ENCODE measurements around the gene CLDN24. TPM values are rescaled to one million over a fixed set of nuclear protein-coding genes. Genes with fewer than 3 reads are reported as not detected.

Gene CLDN24
- polyA plus RNA-seq, 3 donors = not detected

- no peak overlapping the region for H3K27ac ChIP-seq (ENCODE audit: low read depth, low read length)
- 41 to 79% (median 67%) methylated on average over 2 of the region's 2 CpGs for WGBS, 3 donors
Measured at GRCh38 chr4:183299464-183299863, 22.8 kb downstream of the CLDN24 start.

- WGBS, 3 donors = 95 to 99% (median 98%) methylated on average over 3 of the region's 3 CpGs
- no peak overlapping the region for H3K27ac ChIP-seq (ENCODE audit: low read depth, low read length)
Measured at GRCh38 chr4:183297675-183298074, 24.6 kb downstream of the CLDN24 start.

- H3K27ac ChIP-seq (ENCODE audit: low read depth, low read length) = no peak overlapping the region
- WGBS, 3 donors = 85 to 95% (median 93%) methylated on average over 10 of the region's 10 CpGs
Measured at GRCh38 chr4:183295711-183296110, 26.5 kb downstream of the CLDN24 start.

GRCh38 chr4:183291070-183291469, 31.2 kb downstream of the CLDN24 start:
- H3K27ac ChIP-seq (ENCODE audit: low read depth, low read length) = no peak overlapping the region
- WGBS, 3 donors = 89 to 95% (median 89%) methylated on average over 2 of the region's 2 CpGs

GRCh38 chr4:183289688-183290087, 32.5 kb downstream of the CLDN24 start:
- H3K27ac ChIP-seq (ENCODE audit: low read depth, low read length) = no peak overlapping the region
- 94 to 97% (median 95%) methylated on average over 5 of the region's 5 CpGs for WGBS, 3 donors

- WGBS, 3 donors = 88 to 100% (median 89%) methylated on average over 2 of the region's 2 CpGs
- H3K27ac ChIP-seq (ENCODE audit: low read depth, low read length) = no peak overlapping the region
Measured at GRCh38 chr4:183288955-183289354, 33.3 kb downstream of the CLDN24 start.

GRCh38 chr4:183287677-183288076, 34.5 kb downstream of the CLDN24 start:
- WGBS, 3 donors = 84 to 95% (median 94%) methylated on average over 6 of the region's 6 CpGs
- H3K27ac ChIP-seq (ENCODE audit: low read depth, low read length) = no peak overlapping the region

- WGBS, 3 donors = 49 to 85% (median 82%) methylated on average over 2 of the region's 2 CpGs
- no peak overlapping the region for H3K27ac ChIP-seq (ENCODE audit: low read depth, low read length)
Measured at GRCh38 chr4:183287309-183287659, 34.9 kb downstream of the CLDN24 start.

- H3K27ac ChIP-seq (ENCODE audit: low read depth, low read length) = no peak overlapping the region
- 94 to 97% (median 95%) methylated on average over 11 of the region's 11 CpGs for WGBS, 3 donors
Measured at GRCh38 chr4:183286590-183287308, 35.5 kb downstream of the CLDN24 start.

- 93 to 95% (median 95%) methylated on average over 7 of the region's 7 CpGs for WGBS, 3 donors
- no peak overlapping the region for H3K27ac ChIP-seq (ENCODE audit: low read depth, low read length)
Measured at GRCh38 chr4:183285886-183286285, 36.3 kb downstream of the CLDN24 start.

- WGBS, 3 donors = 70 to 87% (median 87%) methylated on average over 4 of the region's 4 CpGs
- no peak overlapping the region for H3K27ac ChIP-seq (ENCODE audit: low read depth, low read length)
Measured at GRCh38 chr4:183284965-183285364, 37.3 kb downstream of the CLDN24 start.

- WGBS, 3 donors = 80 to 94% (median 86%) methylated on average over 12 of the region's 12 CpGs
- H3K27ac ChIP-seq (ENCODE audit: low read depth, low read length) = no peak overlapping the region
Measured at GRCh38 chr4:183284258-183284785, 37.9 kb downstream of the CLDN24 start.

- WGBS, 3 donors = 0 to 100% (median 48%) methylated on average over 1 of the region's 1 CpG
- H3K27ac ChIP-seq (ENCODE audit: low read depth, low read length) = no peak overlapping the region
Measured at GRCh38 chr4:183276106-183276505, 46.1 kb downstream of the CLDN24 start.

GRCh38 chr4:183272384-183272783, 49.8 kb downstream of the CLDN24 start:
- H3K27ac ChIP-seq (ENCODE audit: low read depth, low read length) = no peak overlapping the region
- WGBS, 3 donors = 92 to 94% (median 93%) methylated on average over 3 of the region's 3 CpGs

Other genes starting within 250 kb of the CLDN24 start
- 1 to 10 TPM; 4.8 to 8.9 (median 6.7) TPM for gene WWC2, start 223.2 kb downstream of the CLDN24 start, polyA plus RNA-seq
- not detected for gene CLDN22, start 2.1 kb downstream of the CLDN24 start, polyA plus RNA-seq
- 1 to 10 TPM; 7.6 to 9.6 (median 9.4) TPM for gene CDKN2AIP, start 122.2 kb upstream of the CLDN24 start, polyA plus RNA-seq
- 1 to 10 TPM; 8.1 to 9.3 (median 8.9) TPM for gene ING2, start 182.6 kb upstream of the CLDN24 start, polyA plus RNA-seq